ENCODE results near the gene AGK.

DNA sequence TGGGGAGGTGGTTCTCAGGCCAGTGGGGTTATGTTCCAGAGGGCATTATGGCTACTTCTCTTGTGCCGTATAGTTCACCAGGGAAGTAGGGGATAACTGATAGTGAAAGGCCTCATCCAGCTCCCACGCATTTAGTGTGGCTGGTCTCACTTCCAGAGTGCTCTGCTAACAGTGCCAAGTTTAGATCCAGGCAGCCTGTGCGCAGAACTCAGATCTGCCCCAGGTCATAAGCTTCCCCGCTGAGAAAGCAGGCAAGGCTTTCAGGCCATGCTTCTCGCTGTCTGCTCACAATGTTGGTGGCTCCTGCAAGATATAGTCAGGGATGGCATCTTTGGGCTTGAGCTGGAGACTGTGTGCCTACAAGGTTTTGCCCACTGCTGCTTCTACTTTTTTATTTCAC lies 11.3 kb downstream of the AGK start:
- TF ChIP-seq JUND (IDR thresholded peaks at IDR 0.05) = no peak
- TF ChIP-seq, protein P1, sequence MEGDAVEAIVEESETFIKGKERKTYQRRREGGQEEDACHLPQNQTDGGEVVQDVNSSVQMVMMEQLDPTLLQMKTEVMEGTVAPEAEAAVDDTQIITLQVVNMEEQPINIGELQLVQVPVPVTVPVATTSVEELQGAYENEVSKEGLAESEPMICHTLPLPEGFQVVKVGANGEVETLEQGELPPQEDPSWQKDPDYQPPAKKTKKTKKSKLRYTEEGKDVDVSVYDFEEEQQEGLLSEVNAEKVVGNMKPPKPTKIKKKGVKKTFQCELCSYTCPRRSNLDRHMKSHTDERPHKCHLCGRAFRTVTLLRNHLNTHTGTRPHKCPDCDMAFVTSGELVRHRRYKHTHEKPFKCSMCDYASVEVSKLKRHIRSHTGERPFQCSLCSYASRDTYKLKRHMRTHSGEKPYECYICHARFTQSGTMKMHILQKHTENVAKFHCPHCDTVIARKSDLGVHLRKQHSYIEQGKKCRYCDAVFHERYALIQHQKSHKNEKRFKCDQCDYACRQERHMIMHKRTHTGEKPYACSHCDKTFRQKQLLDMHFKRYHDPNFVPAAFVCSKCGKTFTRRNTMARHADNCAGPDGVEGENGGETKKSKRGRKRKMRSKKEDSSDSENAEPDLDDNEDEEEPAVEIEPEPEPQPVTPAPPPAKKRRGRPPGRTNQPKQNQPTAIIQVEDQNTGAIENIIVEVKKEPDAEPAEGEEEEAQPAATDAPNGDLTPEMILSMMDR (IDR thresholded peaks at IDR 0.05; ENCODE audit: low read depth, low read length, missing input control) = no peak
- no peak for TF ChIP-seq RXRA (IDR thresholded peaks at IDR 0.05)
- no peak for TF ChIP-seq RAD21 (IDR thresholded peaks at IDR 0.05)
- no peak for TF ChIP-seq SP1 (IDR thresholded peaks at IDR 0.05)
- no peak for TF ChIP-seq NR2F2 (IDR thresholded peaks at IDR 0.05)
- no peak for TF ChIP-seq GABPA (IDR thresholded peaks at IDR 0.05 in 1 of 2, conservative IDR thresholded peaks at IDR 0.05 in 1 of 2)
- TF ChIP-seq EGR1 (IDR thresholded peaks at IDR 0.05; ENCODE audit: low read depth in 2 of 2) = no peak
